Naive B cell (primary cell): Measurements from ENCODE around the gene NMD3. TPM values are rescaled to one million over a fixed set of nuclear protein-coding genes. Genes with fewer than 3 reads are reported as not detected.

Experiments used
- ATAC-seq, 2 donors: fragments of 150-1000 bp; cut with Tn5 transposase; 2 replicates each; pipeline ENCODE4 v1.10.0; 2021; ENCODE audit warnings: low read depth in 2 of 2, mild to moderate bottlenecking in 2 of 2, moderate library complexity in 2 of 2
- DNase-seq: peaks from one replicate; pipeline ENCODE4 v3.0.0; 2022
- H3K27ac Mint-ChIP-seq, 6 donors: one replicate each; pipeline ENCODE4 v1.8.0; 2020 to 2022; ENCODE audit warnings: mild to moderate bottlenecking in 6 of 6, mixed read lengths in 6 of 6, moderate library complexity in 5 of 6, inconsistent platforms in 2 of 6
- H3K27me3 Mint-ChIP-seq, 3 donors: one replicate each; pipeline ENCODE4 v1.8.0; 2021 to 2022; ENCODE audit warnings: mixed read lengths in 3 of 3, mild to moderate bottlenecking in 1 of 3
- H3K36me3 Mint-ChIP-seq, 2 donors: one replicate each; pipeline ENCODE4 v1.8.0; 2020 to 2022; ENCODE audit warnings: mixed read lengths in 2 of 2, inconsistent platforms in 1 of 2, mild to moderate bottlenecking in 1 of 2
- H3K4me1 Mint-ChIP-seq, 3 donors: one replicate each; pipeline ENCODE4 v1.8.0; 2020 to 2022; ENCODE audit warnings: mixed read lengths in 3 of 3, inconsistent platforms in 1 of 3, mild to moderate bottlenecking in 1 of 3, moderate library complexity in 1 of 3
- H3K4me3 Mint-ChIP-seq, 8 donors: one replicate each; pipeline ENCODE4 v1.8.0; 2020 to 2022; ENCODE audit warnings: mild to moderate bottlenecking in 8 of 8, mixed read lengths in 8 of 8, moderate library complexity in 8 of 8, inconsistent platforms in 2 of 8
- H3K9me3 Mint-ChIP-seq, 7 donors: one replicate each; pipeline ENCODE4 v1.8.0; 2020 to 2022; ENCODE audit warnings: mixed read lengths in 7 of 7, mild to moderate bottlenecking in 5 of 7, inconsistent platforms in 2 of 7, moderate library complexity in 1 of 7
- polyA plus RNA-seq, 6 donors: library from polyadenylated mRNA; unstranded; fragments of 300-500 nt; fragmentation: Illumina TruSeq; gene quantifications; one replicate each; pipeline ENCODE4 v1.2.3, GENCODE V29; 2021; ENCODE audit warnings: low read depth in 6 of 6

Gene NMD3
- polyA plus RNA-seq, 6 donors from 2014 or later: 40.4 to 75.9 (median 44.7) TPM

- Mint-ChIP-seq H3K27ac (no peak overlapping the region), H3K9me3 (no peaks in the 10 kb centered on the region), H3K4me3 (no peak overlapping the region), H3K36me3 (no peaks in the 10 kb centered on the region), H3K27me3 (peaks cover 6 to 15% (median 14%) of the 10 kb centered on the region in 3 donors), H3K4me1 (no peaks in the 10 kb centered on the region)
- ATAC-seq (no peak), DNase-seq (no peak)
Measured at GRCh38 chr3:161213644-161214043, 7.5 kb upstream of the NMD3 start.

GRCh38 chr3:161215185-161215584 lies 5.9 kb upstream of the NMD3 start:
- Mint-ChIP-seq H3K4me3 (no peak overlapping the region), H3K36me3 (no peaks in the 10 kb centered on the region), H3K27ac (peak overlapping the region in 1 of 6 donors; percentile 25), H3K27me3 (peaks cover 6 to 15% (median 14%) of the 10 kb centered on the region in 3 donors), H3K9me3 (no peaks in the 10 kb centered on the region), H3K4me1 (peaks cover under 1 to 2% (median under 1%) of the 10 kb centered on the region in 3 donors)
- ATAC-seq: no peak
- DNase-seq: no peak

- H3K4me1 Mint-ChIP-seq: peaks cover 9 to 18% (median 12%) of the 10 kb centered on the region in 3 donors
- no peak for ATAC-seq
- H3K36me3 Mint-ChIP-seq: no peaks in the 10 kb centered on the region
- DNase-seq: no peak
- no peak overlapping the region for H3K4me3 Mint-ChIP-seq
- H3K27ac Mint-ChIP-seq: no peak overlapping the region
- H3K9me3 Mint-ChIP-seq: no peaks in the 10 kb centered on the region
- H3K27me3 Mint-ChIP-seq: peaks cover 6 to 15% (median 14%) of the 10 kb centered on the region in 3 donors
Measured at GRCh38 chr3:161217496-161217895, 3.6 kb upstream of the NMD3 start.

- Mint-ChIP-seq H3K4me1 (peaks cover 13 to 33% (median 16%) of the 10 kb centered on the region in 3 donors), H3K27ac (peak overlapping the region in 5 of 6 donors; percentile 65 to 96 (median 85)), H3K9me3 (no peaks in the 10 kb centered on the region), H3K4me3 (peak overlapping the region; percentile 19 to 98 (median 62)), H3K27me3 (peaks cover 6 to 15% (median 14%) of the 10 kb centered on the region in 3 donors), H3K36me3 (no peaks in the 10 kb centered on the region)
- no peak for ATAC-seq
- no peak for DNase-seq
Measured at GRCh38 chr3:161219495-161219894, 1.6 kb upstream of the NMD3 start.

GRCh38 chr3:161221806-161222600 lies 892 bp downstream of the NMD3 start:
- Mint-ChIP-seq H3K9me3 (no peaks in the 10 kb centered on the region), H3K36me3 (peaks cover 2 to 6% of the 10 kb centered on the region in 2 donors), H3K27me3 (no peaks in the 10 kb centered on the region), H3K27ac (peak overlapping the region; percentile 86 to 96 (median 93)), H3K4me3 (peak overlapping the region; percentile 92 to 98 (median 94)), H3K4me1 (peaks cover 13 to 36% (median 21%) of the 10 kb centered on the region in 3 donors)
- ATAC-seq (no peak), DNase-seq (peak; percentile 11)

GRCh38 chr3:161222662-161223061 lies 1.6 kb downstream of the NMD3 start:
- Mint-ChIP-seq H3K4me1 (peaks cover 13 to 36% (median 21%) of the 10 kb centered on the region in 3 donors), H3K27ac (peak overlapping the region in 3 of 6 donors; percentile 12 to 96 (median 49)), H3K27me3 (no peaks in the 10 kb centered on the region), H3K36me3 (peaks cover 4 to 6% of the 10 kb centered on the region in 2 donors), H3K4me3 (peak overlapping the region in 7 of 8 donors; percentile 87 to 98 (median 95)), H3K9me3 (no peaks in the 10 kb centered on the region)
- ATAC-seq (no peak), DNase-seq (no peak)

GRCh38 chr3:161224786-161225185 lies 3.7 kb downstream of the NMD3 start:
- no peak for ATAC-seq

GRCh38 chr3:161230621-161231171 lies 9.6 kb downstream of the NMD3 start:
- ATAC-seq: no peak
- H3K36me3 Mint-ChIP-seq: peaks cover 0 to 14% of the 10 kb centered on the region in 2 donors

More at GRCh38 chr3:161224786-161225185, 3.7 kb downstream of the NMD3 start:
- Mint-ChIP-seq H3K9me3 (no peaks in the 10 kb centered on the region), H3K4me1 (peaks cover 13 to 36% (median 21%) of the 10 kb centered on the region in 3 donors), H3K4me3 (no peak overlapping the region), H3K36me3 (peaks cover 4 to 6% of the 10 kb centered on the region in 2 donors), H3K27me3 (no peaks in the 10 kb centered on the region), H3K27ac (no peak overlapping the region)
- no peak for DNase-seq

GRCh38 chr3:161231861-161232260 lies 10.8 kb downstream of the NMD3 start:
- ATAC-seq (no peak), DNase-seq (no peak)
- Mint-ChIP-seq H3K4me1 (no peaks in the 10 kb centered on the region), H3K36me3 (peaks cover 0 to 23% of the 10 kb centered on the region in 2 donors), H3K4me3 (no peak overlapping the region), H3K9me3 (no peaks in the 10 kb centered on the region), H3K27ac (no peak overlapping the region), H3K27me3 (no peaks in the 10 kb centered on the region)

More at GRCh38 chr3:161230621-161231171, 9.6 kb downstream of the NMD3 start:
- no peak overlapping the region for H3K4me3 Mint-ChIP-seq
- no peaks in the 10 kb centered on the region for H3K9me3 Mint-ChIP-seq
- no peaks in the 10 kb centered on the region for H3K27me3 Mint-ChIP-seq
- no peak overlapping the region for H3K27ac Mint-ChIP-seq
- H3K4me1 Mint-ChIP-seq: no peaks in the 10 kb centered on the region
- no peak for DNase-seq

GRCh38 chr3:161233557-161233956 lies 12.4 kb downstream of the NMD3 start:
- H3K27ac Mint-ChIP-seq: no peak overlapping the region
- H3K9me3 Mint-ChIP-seq: no peaks in the 10 kb centered on the region
- peaks cover 0 to 3% (median 2%) of the 10 kb centered on the region in 3 donors for H3K4me1 Mint-ChIP-seq
- H3K4me3 Mint-ChIP-seq: no peak overlapping the region
- DNase-seq: no peak
- no peak for ATAC-seq
- peaks cover 7 to 19% of the 10 kb centered on the region in 2 donors for H3K36me3 Mint-ChIP-seq
- H3K27me3 Mint-ChIP-seq: no peaks in the 10 kb centered on the region

GRCh38 chr3:161236240-161236639 lies 15.1 kb downstream of the NMD3 start:
- Mint-ChIP-seq H3K36me3 (peaks cover 8 to 19% of the 10 kb centered on the region in 2 donors), H3K27ac (peak overlapping the region in 1 of 6 donors; percentile 53), H3K4me3 (no peak overlapping the region), H3K27me3 (no peaks in the 10 kb centered on the region), H3K9me3 (no peaks in the 10 kb centered on the region), H3K4me1 (peaks cover 0 to 3% (median 2%) of the 10 kb centered on the region in 3 donors)
- DNase-seq (no peak), ATAC-seq (no peak)

GRCh38 chr3:161239700-161240099 lies 18.6 kb downstream of the NMD3 start:
- H3K9me3 Mint-ChIP-seq: no peaks in the 10 kb centered on the region
- H3K4me3 Mint-ChIP-seq: no peak overlapping the region
- DNase-seq (no peak), ATAC-seq (no peak)
- H3K27ac Mint-ChIP-seq: no peak overlapping the region
- no peaks in the 10 kb centered on the region for H3K27me3 Mint-ChIP-seq
- peaks cover 2 to 5% (median 3%) of the 10 kb centered on the region in 3 donors for H3K4me1 Mint-ChIP-seq
- H3K36me3 Mint-ChIP-seq: peaks cover 14 to 25% of the 10 kb centered on the region in 2 donors

GRCh38 chr3:161244538-161244937 lies 23.4 kb downstream of the NMD3 start:
- H3K4me1 Mint-ChIP-seq: peaks cover 0 to 7% (median 0%) of the 10 kb centered on the region in 3 donors
- ATAC-seq (no peak), DNase-seq (no peak)
- H3K27ac Mint-ChIP-seq: peak overlapping the region in 2 of 6 donors; percentile 13 to 30
- H3K9me3 Mint-ChIP-seq: no peaks in the 10 kb centered on the region
- H3K4me3 Mint-ChIP-seq: no peak overlapping the region
- no peaks in the 10 kb centered on the region for H3K27me3 Mint-ChIP-seq
- H3K36me3 Mint-ChIP-seq: peaks cover 11 to 14% of the 10 kb centered on the region in 2 donors

- no peak for ATAC-seq
- no peaks in the 10 kb centered on the region for H3K9me3 Mint-ChIP-seq
- H3K4me3 Mint-ChIP-seq: no peak overlapping the region
- H3K27ac Mint-ChIP-seq: no peak overlapping the region
- no peaks in the 10 kb centered on the region for H3K27me3 Mint-ChIP-seq
- DNase-seq: no peak
- peaks cover 19 to 27% of the 10 kb centered on the region in 2 donors for H3K36me3 Mint-ChIP-seq
- peaks cover 0 to 7% (median 0%) of the 10 kb centered on the region in 3 donors for H3K4me1 Mint-ChIP-seq
Measured at GRCh38 chr3:161247049-161247448, 25.9 kb downstream of the NMD3 start.
